IMR-90 (cell line): ENCODE results near the gene PRPSAP1. TPM values are rescaled to one million over a fixed set of nuclear protein-coding genes. Genes with fewer than 3 reads are reported as not detected.

Experiments
- ATAC-seq: fragments of 200-7000 bp; cut with Tn5 transposase; 2 replicates; pipeline ENCODE4 v1.9.1; 2020; ENCODE audit warnings: low read depth, mild to moderate bottlenecking, moderate library complexity
- BruUV-seq: library from RNA; stranded (reverse); fragments of 400-500 nt; replicated peaks from 2 replicates; lab custom pipeline; 2021; lab: Mats Ljungman, UMichigan
- CTCF ChIA-PET: fragments of 300-600 bp; formaldehyde crosslinking; extraction: SDS; loops from one replicate; lab custom pipeline; 2021; ENCODE audit warnings: antibody characterized with exemption; lab: Yijun Ruan, JAX
- POLR2A ChIA-PET: fragments of 300-600 bp; sonication (Branson Sonifier 250); formaldehyde crosslinking; loops from one replicate; lab custom pipeline; 2022; ENCODE audit warnings: antibody characterized with exemption; ENCODE audit not compliant: unreplicated experiment; lab: Charles Lee
- DNase-seq: peaks from one replicate; pipeline ENCODE4 v3.0.0; 2013
- H2AFZ ChIP-seq: replicated peaks from 2 replicates; pipeline ENCODE3; 2013; ENCODE audit warnings: low read length, mild to moderate bottlenecking; ENCODE audit not compliant: poor library complexity
- H2AK5ac ChIP-seq: 2 replicates; pipeline ENCODE4 v1.6.1; 2013; ENCODE audit warnings: low read depth, low read length, inconsistent platforms
- H2AK9ac ChIP-seq: replicated peaks from 2 replicates; pipeline ENCODE3; 2013; ENCODE audit warnings: mild to moderate bottlenecking, low read depth, low read length, moderate library complexity; ENCODE audit not compliant: poor library complexity
- H2BK120ac ChIP-seq: 2 replicates; pipeline ENCODE4 v1.6.1; 2013; ENCODE audit warnings: low read depth, low read length, inconsistent platforms
- H2BK15ac ChIP-seq: 3 replicates; pipeline ENCODE4 v1.6.1; 2013; ENCODE audit warnings: low read depth, low read length, inconsistent platforms
- H2BK20ac ChIP-seq: 2 replicates; pipeline ENCODE4 v1.6.1; 2013; ENCODE audit warnings: low read depth, mild to moderate bottlenecking, inconsistent platforms, low read length, moderate library complexity
- H2BK5ac ChIP-seq: 2 replicates; pipeline ENCODE4 v1.6.1; 2013; ENCODE audit warnings: mild to moderate bottlenecking, low read depth, low read length, inconsistent platforms; ENCODE audit not compliant: poor library complexity, severe bottlenecking
- H3K14ac ChIP-seq: replicated peaks from 2 replicates; pipeline ENCODE4 v1.6.1; 2013; ENCODE audit warnings: low read depth, low read length, inconsistent platforms
- H3K18ac ChIP-seq: 2 replicates; pipeline ENCODE4 v1.6.1; 2013; ENCODE audit warnings: low read depth, low read length, control low read depth
- H3K23ac ChIP-seq: 2 replicates; pipeline ENCODE4 v1.6.1; 2013; ENCODE audit warnings: low read depth, low read length, inconsistent platforms
- H3K27ac ChIP-seq: 2 replicates; pipeline ENCODE4 v1.5.1; 2013; ENCODE audit warnings: mild to moderate bottlenecking, control low read depth, low read length; ENCODE audit not compliant: insufficient read depth
- H3K27me3 ChIP-seq: 2 replicates; pipeline ENCODE4 v1.6.1; 2013; ENCODE audit warnings: low read length; ENCODE audit not compliant: control insufficient read depth, insufficient read depth
- H3K36me3 ChIP-seq: 2 replicates; pipeline ENCODE4 v1.6.1; 2013; ENCODE audit warnings: low read length, mixed read lengths; ENCODE audit not compliant: control insufficient read depth, insufficient read depth
- H3K4ac ChIP-seq: 2 replicates; pipeline ENCODE4 v1.6.1; 2013; ENCODE audit warnings: low read depth, low read length, inconsistent platforms
- H3K4me1 ChIP-seq: 2 replicates; pipeline ENCODE4 v1.6.1; 2013; ENCODE audit warnings: low read length, mixed read lengths; ENCODE audit not compliant: control insufficient read depth, insufficient read depth
- H3K4me2 ChIP-seq: 2 replicates; pipeline ENCODE4 v1.6.1; 2013; ENCODE audit warnings: low read depth, mild to moderate bottlenecking, control low read depth, low read length, moderate library complexity
- H3K4me3 ChIP-seq: 2 replicates; pipeline ENCODE4 v1.5.1; 2013; ENCODE audit warnings: low read depth, mild to moderate bottlenecking, control low read depth, low read length, moderate library complexity; ENCODE audit not compliant: insufficient read depth
- H3K56ac ChIP-seq: 2 replicates; pipeline ENCODE4 v1.6.1; 2013; ENCODE audit warnings: low read length, inconsistent platforms; ENCODE audit not compliant: insufficient read depth; ENCODE audit errors: extremely low read depth
- H3K79me1 ChIP-seq, 2 experiments: 2 replicates each; pipeline ENCODE4 v1.6.1; 2013; ENCODE audit warnings: low read length in 2 of 2, inconsistent platforms in 1 of 2, low read depth in 1 of 2
- H3K9ac ChIP-seq: 2 replicates; pipeline ENCODE4 v1.6.1; 2013; ENCODE audit warnings: low read depth, low read length, control low read depth
- H3K9me1 ChIP-seq: 2 replicates; pipeline ENCODE4 v1.6.1; 2013; ENCODE audit warnings: low read length, inconsistent platforms; ENCODE audit not compliant: insufficient read depth
- H3K9me3 ChIP-seq: 2 replicates; pipeline ENCODE4 v1.6.1; 2013; ENCODE audit warnings: low read length; ENCODE audit not compliant: control insufficient read depth, insufficient read depth
- H4K20me1 ChIP-seq: 2 replicates; pipeline ENCODE4 v1.6.1; 2013; ENCODE audit warnings: low read length, inconsistent platforms; ENCODE audit not compliant: insufficient read depth
- H4K5ac ChIP-seq: 2 replicates; pipeline ENCODE4 v1.6.1; 2013; ENCODE audit warnings: mild to moderate bottlenecking, low read depth, low read length, control low read depth
- H4K8ac ChIP-seq, 2 experiments: 2 replicates each; pipeline ENCODE4 v1.6.1; 2013; ENCODE audit warnings: low read depth in 2 of 2, low read length in 2 of 2, control low read depth in 1 of 2, inconsistent platforms in 1 of 2
- H4K91ac ChIP-seq: 2 replicates; pipeline ENCODE4 v1.6.1; 2013; ENCODE audit warnings: low read depth, low read length, inconsistent platforms; ENCODE audit not compliant: insufficient read depth
- BHLHE40 ChIP-seq: fragments of 150-350 bp; IDR thresholded peaks from 2 replicates; pipeline ENCODE4 v1.6.1; 2016; ENCODE audit warnings: mild to moderate bottlenecking, low read depth, low read length
- CEBPB ChIP-seq: IDR thresholded peaks from 2 replicates; pipeline ENCODE4 v1.6.1; 2012; ENCODE audit warnings: low read depth, low read length, improper control_type of control experiment
- CHD1 ChIP-seq: IDR thresholded peaks from 2 replicates; pipeline ENCODE4 v1.6.1; 2012; ENCODE audit warnings: low read depth, low read length, improper control_type of control experiment
- CTCF ChIP-seq: conservative IDR thresholded peaks from 2 replicates; pipeline ENCODE4 v1.5.1; 2012; ENCODE audit warnings: mild to moderate bottlenecking, low read depth, low read length, improper control_type of control experiment
- ELK1 ChIP-seq: fragments of 150-350 bp; IDR thresholded peaks from 2 replicates; pipeline ENCODE4 v1.6.1; 2016; ENCODE audit warnings: low read depth, mild to moderate bottlenecking, low read length, moderate library complexity, borderline replicate concordance
- FOS ChIP-seq: fragments of 150-350 bp; IDR thresholded peaks from 2 replicates; pipeline ENCODE4 v1.6.1; 2016; ENCODE audit warnings: low read depth, low read length
- MAFK ChIP-seq: IDR thresholded peaks from 2 replicates; pipeline ENCODE4 v1.6.1; 2012; ENCODE audit warnings: low read depth, low read length, improper control_type of control experiment
- MAZ ChIP-seq: IDR thresholded peaks from 2 replicates; pipeline ENCODE4 v1.6.1; 2012; ENCODE audit warnings: low read depth, mild to moderate bottlenecking, low read length, improper control_type of control experiment, moderate library complexity, borderline replicate concordance
- MXI1 ChIP-seq: IDR thresholded peaks from 2 replicates; pipeline ENCODE4 v1.6.1; 2012; ENCODE audit warnings: low read depth, mild to moderate bottlenecking, low read length, moderate library complexity, borderline replicate concordance
- NFE2L2 ChIP-seq: fragments of 150-350 bp; IDR thresholded peaks from 2 replicates; pipeline ENCODE4 v1.6.1; 2016; ENCODE audit warnings: low read depth, mild to moderate bottlenecking, low read length
- POLR2A ChIP-seq: IDR thresholded peaks from 2 replicates; pipeline ENCODE4 v1.6.1; 2012; ENCODE audit warnings: mild to moderate bottlenecking, low read depth, low read length
- RAD21 ChIP-seq: IDR thresholded peaks from 2 replicates; pipeline ENCODE4 v1.6.1; 2012; ENCODE audit warnings: low read length, improper control_type of control experiment
- RCOR1 ChIP-seq: IDR thresholded peaks from 2 replicates; pipeline ENCODE4 v1.6.1; 2012; ENCODE audit warnings: mild to moderate bottlenecking, low read length, improper control_type of control experiment; ENCODE audit not compliant: insufficient replicate concordance
- RFX5 ChIP-seq: IDR thresholded peaks from 2 replicates; pipeline ENCODE4 v1.8.0; 2012; ENCODE audit warnings: low read depth, mild to moderate bottlenecking, low read length, moderate library complexity
- SMC3 ChIP-seq: fragments of 150-350 bp; IDR thresholded peaks from 2 replicates; pipeline ENCODE4 v1.6.1; 2016; ENCODE audit warnings: low read depth, mild to moderate bottlenecking, antibody characterized with exemption, low read length, moderate library complexity
- USF2 ChIP-seq: fragments of 150-350 bp; IDR thresholded peaks from 2 replicates; pipeline ENCODE4 v1.6.1; 2017; ENCODE audit warnings: mild to moderate bottlenecking, antibody characterized with exemption, low read length, low read depth
- WGBS, 2 experiments: methylation state at CpG; one replicate each; pipeline versions ENCODE4 v1.1.5 to v1.1.7; 2013; ENCODE audit warnings: missing lambda C conversion rate in 2 of 2; ENCODE audit not compliant: insufficient read length in 1 of 2; ENCODE audit errors: extremely low coverage in 2 of 2; 5-methylcytosine and 5-hydroxymethylcytosine counted together
- dilution Hi-C: fragments of 300-500 bp; cut with HindIII; formaldehyde crosslinking; loops from one replicate; pipeline ENCODE4 v1.14.3; 2018; ENCODE audit warnings: low sequenced_read_pairs; ENCODE audit not compliant: unreplicated experiment
- in situ Hi-C: fragments of 300-500 bp; cut with MboI; formaldehyde crosslinking; loops from 3 replicates; pipeline ENCODE4 v1.14.3; 2019; ENCODE audit warnings: low sequenced_read_pairs, inconsistent platforms, mixed read lengths
- intact Hi-C: fragments of 100-400 bp; cut with micrococcal nuclease; formaldehyde crosslinking; loops from 2 replicates; pipeline ENCODE4 v1.10.0; 2022
- polyA plus RNA-seq, 3 experiments: library from polyadenylated mRNA; depleted of rRNA; stranded (reverse); fragments of >200 nt; gene quantifications; 2 replicates each; pipeline ENCODE4 v1.2.3, GENCODE V29; 2012; ENCODE audit warnings: low replicate concordance in 1 of 3
- total RNA-seq: library from RNA; depleted of rRNA; stranded (reverse); fragments of >200 nt; gene quantifications from 2 replicates; pipeline ENCODE4 v1.2.3, GENCODE V29; 2012

The PRPSAP1 gene
- total and polyA plus RNA-seq, 2 of the 4 experiments (the other 2 are of a cell fraction): 34.4 to 48.6 TPM

GRCh38 chr17:76293106-76293505 lies 60.6 kb downstream of the PRPSAP1 start:
- H3K4me2 ChIP-seq: no peak overlapping the region
- dilution Hi-C loops (no loop called here), in situ Hi-C loops (loop anchor here (10.0 kb wide), 1 partner anchor 278 kb away; no protein-coding TSS in a partner anchor), intact Hi-C loops (no loop called here)
- no peak overlapping the region for H3K9ac ChIP-seq
- no peak overlapping the region for H3K56ac ChIP-seq
- WGBS, 2 experiments: 84% methylated on average over 6 of the region's 7 CpGs; no CpG with 5 or more reads in 1 of the 2 experiments
- peaks cover 26% of the 10 kb centered on the region for H3K36me3 ChIP-seq
- no peak overlapping the region for H2BK20ac ChIP-seq
- no peak overlapping the region for H2BK15ac ChIP-seq
- no peak for DNase-seq
- CTCF ChIA-PET: no interaction called here
- peaks cover 0 to 22% of the 10 kb centered on the region in 2 experiments; a peak in 3 of 4 replicates for H3K79me1 ChIP-seq
- no peak overlapping the region for H2AFZ ChIP-seq
- no peak overlapping the region for H3K4ac ChIP-seq
- no peaks in the 10 kb centered on the region for H3K4me1 ChIP-seq
- H3K23ac ChIP-seq: no peak overlapping the region
- TF ChIP-seq CTCF (no peak), RCOR1 (no peak), SMC3 (no peak), BHLHE40 (no peak), RFX5 (no peak), CHD1 (no peak), POLR2A (no peak), MAZ (no peak), USF2 (no peak), RAD21 (no peak), NFE2L2 (no peak), ELK1 (no peak), CEBPB (no peak), MXI1 (no peak), FOS (no peak), MAFK (no peak)
- no peaks in the 10 kb centered on the region for H3K27me3 ChIP-seq
- H3K4me3 ChIP-seq: no peak overlapping the region
- no peak overlapping the region for H4K5ac ChIP-seq
- no peak overlapping the region for H4K91ac ChIP-seq
- POLR2A ChIA-PET: no interaction called here
- no peak overlapping the region for H2AK9ac ChIP-seq
- no peak overlapping the region for H2BK5ac ChIP-seq
- no peak overlapping the region for H3K27ac ChIP-seq
- H4K8ac ChIP-seq: no peak overlapping the region
- H3K14ac ChIP-seq: no peak overlapping the region
- peaks cover 10% of the 10 kb centered on the region for H3K9me1 ChIP-seq
- ATAC-seq: no peak
- H2AK5ac ChIP-seq: no peak overlapping the region
- H4K20me1 ChIP-seq: peaks cover 6% of the 10 kb centered on the region; the same call in 1 of the 2 replicates
- H3K18ac ChIP-seq: no peak overlapping the region
- H3K9me3 ChIP-seq: no peaks in the 10 kb centered on the region
- no TSS peak for BruUV-seq
- H2BK120ac ChIP-seq: no peak overlapping the region
